HepG2 (cell line): ENCODE data around the gene ZFR. TPM values are rescaled to one million over a fixed set of nuclear protein-coding genes. Genes with fewer than 3 reads are reported as not detected.

Source experiments
- ATAC-seq: fragments of 200-7000 bp; cut with Tn5 transposase; 3 replicates; pipeline ENCODE4 v1.9.1; 2020; ENCODE audit warnings: mild to moderate bottlenecking, moderate library complexity
- BruUV-seq: library from RNA; stranded (reverse); fragments of 400-500 nt; replicated peaks from 2 replicates; lab custom pipeline; 2021; lab: Mats Ljungman, UMichigan
- CTCF ChIA-PET: fragments of 300-600 bp; formaldehyde crosslinking; extraction: SDS; loops from one replicate; lab custom pipeline; 2021; ENCODE audit warnings: low total read pairs, inconsistent platforms, low intra/inter-chr PET ratio; lab: Yijun Ruan, JAX
- POLR2A ChIA-PET: fragments of 350-600 bp; sonication (Branson Sonifier 250); formaldehyde crosslinking; loops from one replicate; lab custom pipeline; 2020; ENCODE audit warnings: antibody characterized with exemption, inconsistent platforms; lab: Yijun Ruan, JAX
- DNase-seq: peaks from one replicate; pipeline ENCODE4 v3.0.0-alpha.2; 2015; ENCODE audit warnings: low spot score
- FAIRE-seq: peaks from 3 replicates; lab custom pipeline; 2011; peaks lifted over from hg19 to GRCh38; lab: Jason Lieb, UNC
- H2AFZ ChIP-seq: one replicate; pipeline ENCODE4 v1.6.1; 2011; ENCODE audit warnings: low read length, inconsistent platforms
- H3K27ac ChIP-seq: fragments of 300-600 bp; 3 replicates; pipeline ENCODE4 v1.8.0; 2011; ENCODE audit warnings: mixed run types, mild to moderate bottlenecking, mixed read lengths, low read length, inconsistent platforms; ENCODE audit not compliant: insufficient read depth; ENCODE audit errors: extremely low read length
- H3K27me3 ChIP-seq, 2 experiments: fragments of 200-600 bp in 1 of 2; 2 replicates in 1 of 2; 3 replicates in 1 of 2; pipeline versions ENCODE4 v1.6.0 to v1.8.0; 2011; ENCODE audit warnings: low read length in 2 of 2, mild to moderate bottlenecking in 2 of 2, moderate library complexity in 2 of 2, inconsistent platforms in 1 of 2; ENCODE audit not compliant: insufficient read depth in 2 of 2, control insufficient read depth in 1 of 2
- H3K36me3 ChIP-seq, 2 experiments: fragments of 200-600 bp in 1 of 2; replicated peaks in 1 of 2; 2 replicates in 1 of 2; 3 replicates in 1 of 2; pipeline versions ENCODE4 v1.5.1 to v1.8.0; 2011; ENCODE audit warnings: low read length in 2 of 2, inconsistent platforms in 1 of 2; ENCODE audit not compliant: insufficient read depth in 2 of 2, control insufficient read depth in 1 of 2
- H3K4me1 ChIP-seq: 2 replicates; pipeline ENCODE4 v1.5.1; 2012; ENCODE audit warnings: low read length, inconsistent platforms; ENCODE audit not compliant: insufficient read depth
- H3K4me2 ChIP-seq: 2 replicates; pipeline ENCODE4 v1.6.0; 2011; ENCODE audit warnings: low read depth, low read length, inconsistent platforms
- H3K4me3 ChIP-seq, 3 experiments: fragments of 200-600 bp in 1 of 3; sonication (generic), shearing (Covaris generic) in 1 of 3; replicated peaks in 1 of 3; 2 replicates each; pipeline ENCODE4 v1.5.1; 2011 to 2016; ENCODE audit warnings: low read length in 3 of 3, inconsistent platforms in 2 of 3, low read depth in 2 of 3, mild to moderate bottlenecking in 2 of 3, control low read depth in 1 of 3, mixed read lengths in 1 of 3; ENCODE audit not compliant: insufficient read depth in 1 of 3
- H3K79me2 ChIP-seq: one replicate; pipeline ENCODE4 v1.6.1; 2011; ENCODE audit warnings: low read length, inconsistent platforms; ENCODE audit not compliant: insufficient read depth
- H3K9ac ChIP-seq: 2 replicates; pipeline ENCODE4 v1.6.0; 2011; ENCODE audit warnings: mild to moderate bottlenecking, low read depth, low read length, inconsistent platforms; ENCODE audit not compliant: insufficient read depth
- H3K9me3 ChIP-seq: 2 replicates; pipeline ENCODE4 v1.5.1; 2012; ENCODE audit warnings: mild to moderate bottlenecking, low read length
- H4K20me1 ChIP-seq: 2 replicates; pipeline ENCODE4 v1.6.0; 2011; ENCODE audit warnings: inconsistent platforms, mild to moderate bottlenecking, low read length, moderate library complexity; ENCODE audit not compliant: insufficient read depth
- ASH2L ChIP-seq: fragments of 300-600, 200-600 bp; sonication (generic); IDR thresholded peaks from 2 replicates; pipeline ENCODE4 v1.7.0; 2017; ENCODE audit warnings: low read depth, mild to moderate bottlenecking, moderate library complexity, mixed read lengths, low read length; ENCODE audit not compliant: insufficient read length
- CAMTA2 ChIP-seq: sonication (generic); formaldehyde crosslinking; IDR thresholded peaks from 2 replicates; pipeline ENCODE4 v1.4.0; 2020; ENCODE audit warnings: mild to moderate bottlenecking, missing genetic modification reagents, borderline replicate concordance
- FLYWCH1 ChIP-seq: sonication (generic); formaldehyde crosslinking; IDR thresholded peaks from 2 replicates; pipeline ENCODE4 v1.8.1; 2023; ENCODE audit warnings: mild to moderate bottlenecking, missing genetic modification reagents
- HES4 ChIP-seq: sonication (generic); formaldehyde crosslinking; IDR thresholded peaks from 2 replicates; pipeline ENCODE4 v1.9.0; 2021; ENCODE audit warnings: mild to moderate bottlenecking, missing genetic modification reagents, borderline replicate concordance
- HHEX ChIP-seq: IDR thresholded peaks from 2 replicates; pipeline ENCODE4 v1.6.1; 2016; ENCODE audit warnings: control low read depth
- HNF4G ChIP-seq, 2 experiments: sonication (generic) in 1 of 2; formaldehyde crosslinking in 1 of 2; IDR thresholded peaks; 2 replicates each; pipeline versions ENCODE4 v1.4.0 to v1.6.1; 2011 to 2020; ENCODE audit warnings: borderline replicate concordance in 2 of 2, low read depth in 2 of 2, mild to moderate bottlenecking in 2 of 2, low read length in 1 of 2, missing genetic modification reagents in 1 of 2, moderate library complexity in 1 of 2
- JUNB ChIP-seq: sonication (generic); formaldehyde crosslinking; IDR thresholded peaks from 2 replicates; pipeline ENCODE4 v1.8.0; 2022; ENCODE audit warnings: missing genetic modification reagents, mild to moderate bottlenecking, borderline replicate concordance
- NCOA2 ChIP-seq: sonication (generic); formaldehyde crosslinking; IDR thresholded peaks from 2 replicates; pipeline ENCODE4 v1.8.0; 2022; ENCODE audit warnings: inconsistent platforms
- NONO ChIP-seq, 2 experiments: fragments of 450-650 bp in 1 of 2; sonication (generic) in 1 of 2; formaldehyde crosslinking in 1 of 2; IDR thresholded peaks in 1 of 2; conservative IDR thresholded peaks in 1 of 2; 2 replicates each; pipeline versions ENCODE4 v1.6.1 to v1.8.0; 2017 to 2022; ENCODE audit warnings: mild to moderate bottlenecking in 1 of 2, missing genetic modification reagents in 1 of 2, moderate library complexity in 1 of 2
- POLR2AphosphoS2 ChIP-seq: IDR thresholded peaks from 2 replicates; pipeline ENCODE4 v1.6.1; 2011; ENCODE audit warnings: low read depth, low read length, improper control_type of control experiment
- REL ChIP-seq: sonication (generic); formaldehyde crosslinking; conservative IDR thresholded peaks from 2 replicates; pipeline ENCODE4 v1.8.0; 2022; ENCODE audit warnings: mild to moderate bottlenecking, missing genetic modification reagents, moderate library complexity
- SP2 ChIP-seq: sonication (generic); formaldehyde crosslinking; IDR thresholded peaks from 2 replicates; pipeline ENCODE4 v1.5.1; 2020; ENCODE audit warnings: mild to moderate bottlenecking, missing genetic modification reagents
- U2AF1 ChIP-seq: fragments of 200-400 bp; formaldehyde crosslinking; optimal IDR thresholded peaks from 2 replicates; pipeline ENCODE3; 2017; ENCODE audit warnings: mild to moderate bottlenecking, low read depth, low read length
- YEATS4 ChIP-seq: sonication (generic); formaldehyde crosslinking; IDR thresholded peaks from 2 replicates; pipeline ENCODE4 v1.4.0; 2020; ENCODE audit warnings: missing genetic modification reagents, borderline replicate concordance
- ZBTB42 ChIP-seq: sonication (generic); formaldehyde crosslinking; IDR thresholded peaks from 2 replicates; pipeline ENCODE4 v1.5.0; 2020; ENCODE audit warnings: mild to moderate bottlenecking, missing genetic modification reagents
- ZFY ChIP-seq: sonication (generic); formaldehyde crosslinking; IDR thresholded peaks from 2 replicates; pipeline ENCODE4 v1.4.0; 2020; ENCODE audit warnings: missing genetic modification reagents
- ZNF616 ChIP-seq: sonication (generic); formaldehyde crosslinking; IDR thresholded peaks from 2 replicates; pipeline ENCODE4 v1.5.0; 2020; ENCODE audit warnings: low read depth, mild to moderate bottlenecking, missing genetic modification reagents
- ZNF710 ChIP-seq: sonication (generic); formaldehyde crosslinking; IDR thresholded peaks from 2 replicates; pipeline ENCODE4 v1.5.0; 2020; ENCODE audit warnings: mild to moderate bottlenecking, missing genetic modification reagents, borderline replicate concordance
- WGBS: methylation state at CpG from one replicate; pipeline ENCODE4 v1.1.6; 2017; ENCODE audit warnings: low lambda C conversion rate; 5-methylcytosine and 5-hydroxymethylcytosine counted together
- in situ Hi-C: cut with HindIII; loops from 2 replicates; pipeline ENCODE4 v1.10.0; 2017; ENCODE audit warnings: low pct_unique_long_range_greater_than_20kb; ENCODE audit not compliant: extremely low pct_ligation_motif_present
- intact Hi-C: fragments of 100-400 bp; cut with micrococcal nuclease; formaldehyde crosslinking; loops from one replicate; pipeline ENCODE4 v1.10.0; 2022; ENCODE audit not compliant: unreplicated experiment
- polyA plus RNA-seq, 8 experiments: library from polyadenylated mRNA; depleted of rRNA in 3 of 8; stranded (reverse) in 7 of 8; unstranded in 1 of 8; fragments of >200 nt; fragmentation: Illumina TruSeq in 4 of 8; extraction: Trizol in 4 of 8; gene quantifications; 2 replicates each; pipeline versions ENCODE4 v1.2.1 to v1.2.3, GENCODE V29; 2011 to 2016; ENCODE audit warnings: low read depth in 4 of 8, missing spikeins in 1 of 8, mixed read lengths in 1 of 8; ENCODE audit not compliant: insufficient read depth in 1 of 8
- total RNA-seq, 5 experiments: library from RNA; depleted of rRNA; stranded (reverse); fragments of >200 nt; fragmentation: Illumina TruSeq; extraction: Trizol; gene quantifications; 2 replicates each; pipeline ENCODE4 v1.2.3, GENCODE V29; 2016; ENCODE audit warnings: low read depth in 1 of 5
- TF ChIP-seq, protein P1 (sequence below): IDR thresholded peaks from 2 replicates; pipeline ENCODE4 v1.6.1; 2016
- TF ChIP-seq, protein P2 (sequence below): sonication (generic); formaldehyde crosslinking; IDR thresholded peaks from 2 replicates; pipeline ENCODE4 v1.4.0; 2020; ENCODE audit warnings: missing genetic modification reagents, borderline replicate concordance

Gene ZFR
- total and polyA plus RNA-seq, 2 of the 13 experiments (the other 11 are each of a cell fraction or from before 2014, with no cell fraction given) = 89.0 to 92.8 TPM

DNA sequence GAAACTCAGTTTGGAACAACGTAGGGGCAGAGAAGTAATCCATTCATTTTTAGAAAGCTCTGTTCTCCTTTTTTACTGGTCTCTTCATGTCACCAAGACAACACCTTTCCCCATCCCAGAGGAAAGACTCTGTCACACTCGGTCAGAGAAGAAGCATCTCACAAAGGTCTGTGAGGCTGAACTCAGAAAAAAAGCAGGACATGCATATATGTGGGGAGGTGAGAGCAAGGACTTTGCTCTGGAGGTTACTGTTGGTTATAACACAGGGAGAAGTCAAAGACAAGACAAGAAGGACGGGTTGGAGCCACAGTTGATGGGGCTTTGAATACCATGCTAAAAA lies 112.6 kb downstream of the ZFR start:
- Histone ChIP-seq H3K9me3 (peaks cover 5% of the 10 kb centered on the region), H3K4me2 (peak overlapping the region; percentile 73), H3K79me2 (no peaks in the 10 kb centered on the region), H3K36me3 (no peaks in the 10 kb centered on the region), H3K27ac (peak overlapping the region; percentile 95), H3K27me3 (no peaks in the 10 kb centered on the region), H3K9ac (peak overlapping the region; percentile 81), H4K20me1 (no peaks in the 10 kb centered on the region), H3K4me3 (peak overlapping the region; percentile 32 to 57 (median 54); a peak in 5 of 6 replicates), H3K4me1 (peaks cover 54% of the 10 kb centered on the region), H2AFZ (no peak overlapping the region)
- 4% methylated on average over 3 of the region's 3 CpGs for WGBS
- intact Hi-C loops (loop anchor here (1.0 to 10.0 kb wide), 4 partner anchors 17 to 167 kb away; no protein-coding TSS in a partner anchor), in situ Hi-C loops (no loop called here)
- FAIRE-seq (no peak), ATAC-seq (peak; percentile 47), DNase-seq (no peak)
- ChIA-PET POLR2A (interaction anchor here (0.6 to 5.0 kb wide), 7 partner anchors 17 to 170 kb away, joined by 3 to 78 read pairs (median 5); partner anchors contain the start of genes GOLPH3, MTMR12 and ZFR), CTCF (no interaction called here)
- TSS peak; percentile 98 for BruUV-seq
- TF ChIP-seq CAMTA2 (CRISPR knock-in tag) (no peak), NCOA2 (no peak), HHEX (CRISPR knock-in tag) (no peak), ASH2L (peak; percentile 49), ZBTB42 (CRISPR knock-in tag) (no peak), JUNB (CRISPR knock-in tag) (no peak), NONO (IDR thresholded peaks at IDR 0.05) (no peak), NONO (CRISPR knock-in tag; conservative IDR thresholded peaks at IDR 0.05) (no peak), FLYWCH1 (CRISPR knock-in tag) (no peak), SP2 (CRISPR knock-in tag) (no peak), HNF4G (IDR thresholded peaks at IDR 0.05; ENCODE audit: borderline replicate concordance, low read depth, low read length) (peak; percentile 44), HNF4G (CRISPR knock-in tag; IDR thresholded peaks at IDR 0.05; ENCODE audit: borderline replicate concordance, low read depth) (0 out of 2 replicates have a peak, but pooled peaks have one; percentile 28), YEATS4 (no peak), ZNF710 (CRISPR knock-in tag) (no peak), ZFY (CRISPR knock-in tag) (no peak), U2AF1 (no peak), HES4 (CRISPR knock-in tag) (no peak), POLR2AphosphoS2 (no peak), ZNF616 (CRISPR knock-in tag) (no peak), REL (CRISPR knock-in tag) (no peak)
- TF ChIP-seq, protein P1, sequence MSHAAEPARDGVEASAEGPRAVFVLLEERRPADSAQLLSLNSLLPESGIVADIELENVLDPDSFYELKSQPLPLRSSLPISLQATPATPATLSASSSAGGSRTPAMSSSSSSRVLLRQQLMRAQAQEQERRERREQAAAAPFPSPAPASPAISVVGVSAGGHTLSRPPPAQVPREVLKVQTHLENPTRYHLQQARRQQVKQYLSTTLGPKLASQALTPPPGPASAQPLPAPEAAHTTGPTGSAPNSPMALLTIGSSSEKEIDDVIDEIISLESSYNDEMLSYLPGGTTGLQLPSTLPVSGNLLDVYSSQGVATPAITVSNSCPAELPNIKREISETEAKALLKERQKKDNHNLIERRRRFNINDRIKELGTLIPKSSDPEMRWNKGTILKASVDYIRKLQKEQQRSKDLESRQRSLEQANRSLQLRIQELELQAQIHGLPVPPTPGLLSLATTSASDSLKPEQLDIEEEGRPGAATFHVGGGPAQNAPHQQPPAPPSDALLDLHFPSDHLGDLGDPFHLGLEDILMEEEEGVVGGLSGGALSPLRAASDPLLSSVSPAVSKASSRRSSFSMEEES (CRISPR knock-in tag) = no peak
- TF ChIP-seq, protein P2, sequence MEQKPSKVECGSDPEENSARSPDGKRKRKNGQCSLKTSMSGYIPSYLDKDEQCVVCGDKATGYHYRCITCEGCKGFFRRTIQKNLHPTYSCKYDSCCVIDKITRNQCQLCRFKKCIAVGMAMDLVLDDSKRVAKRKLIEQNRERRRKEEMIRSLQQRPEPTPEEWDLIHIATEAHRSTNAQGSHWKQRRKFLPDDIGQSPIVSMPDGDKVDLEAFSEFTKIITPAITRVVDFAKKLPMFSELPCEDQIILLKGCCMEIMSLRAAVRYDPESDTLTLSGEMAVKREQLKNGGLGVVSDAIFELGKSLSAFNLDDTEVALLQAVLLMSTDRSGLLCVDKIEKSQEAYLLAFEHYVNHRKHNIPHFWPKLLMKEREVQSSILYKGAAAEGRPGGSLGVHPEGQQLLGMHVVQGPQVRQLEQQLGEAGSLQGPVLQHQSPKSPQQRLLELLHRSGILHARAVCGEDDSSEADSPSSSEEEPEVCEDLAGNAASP (CRISPR knock-in tag) = no peak
